ENCODE measurements around the gene COL13A1. TPM values are rescaled to one million over a fixed set of nuclear protein-coding genes. Genes with fewer than 3 reads are reported as not detected.

COL13A1 gene
- total RNA-seq, 1 donor from 2014 or later = 10.1 TPM

GRCh38 chr10:69845574-69846292 lies 44.0 kb downstream of the COL13A1 start:
- no peak for DNase-seq

- no peak for DNase-seq
Observed at GRCh38 chr10:69846293-69846921, 44.7 kb downstream of the COL13A1 start.

GRCh38 chr10:69847458-69847857 lies 45.8 kb downstream of the COL13A1 start:
- DNase-seq = no peak

- DNase-seq = no peak
Observed at GRCh38 chr10:69847883-69848282, 46.2 kb downstream of the COL13A1 start.

GRCh38 chr10:69848454-69848853 lies 46.7 kb downstream of the COL13A1 start:
- no peak for DNase-seq

- DNase-seq = no peak
Observed at GRCh38 chr10:69849825-69850224, 48.1 kb downstream of the COL13A1 start.

- DNase-seq = no peak
Observed at GRCh38 chr10:69850440-69850839, 48.7 kb downstream of the COL13A1 start.

GRCh38 chr10:69851306-69851705 lies 49.6 kb downstream of the COL13A1 start:
- no peak for DNase-seq

GRCh38 chr10:69853064-69853463 lies 51.4 kb downstream of the COL13A1 start:
- DNase-seq = no peak

- no peak for DNase-seq
Observed at GRCh38 chr10:69854511-69855345, 53.0 kb downstream of the COL13A1 start.

GRCh38 chr10:69855346-69856111 lies 53.8 kb downstream of the COL13A1 start:
- DNase-seq = no peak

GRCh38 chr10:69856601-69857166 lies 55.0 kb downstream of the COL13A1 start:
- DNase-seq = no peak

GRCh38 chr10:69858201-69858600 lies 56.5 kb downstream of the COL13A1 start:
- no peak for DNase-seq

- DNase-seq = no peak
Observed at GRCh38 chr10:69860271-69860670, 58.6 kb downstream of the COL13A1 start.

- peak; percentile 73 for DNase-seq
Observed at GRCh38 chr10:69861251-69862240, 59.8 kb downstream of the COL13A1 start.

GRCh38 chr10:69862882-69863530 lies 61.3 kb downstream of the COL13A1 start:
- no peak for DNase-seq

- DNase-seq = no peak
Observed at GRCh38 chr10:69863580-69863979, 61.9 kb downstream of the COL13A1 start.

GRCh38 chr10:69864321-69864720 lies 62.6 kb downstream of the COL13A1 start:
- DNase-seq = no peak

- DNase-seq = no peak
Observed at GRCh38 chr10:69865450-69865849, 63.7 kb downstream of the COL13A1 start.

- peak; percentile 67 for DNase-seq
Observed at GRCh38 chr10:69866246-69866687, 64.6 kb downstream of the COL13A1 start.

All from skin of body (tissue), 2 donors.